HCT116 (cell line): ENCODE measurements around the gene ITPR2. TPM values are rescaled to one million over a fixed set of nuclear protein-coding genes. Genes with fewer than 3 reads are reported as not detected.

Source experiments
- ATAC-seq: fragments of 200-7000 bp; cut with Tn5 transposase; 2 replicates; pipeline ENCODE4 v1.9.1; 2020; ENCODE audit warnings: mild to moderate bottlenecking, moderate library complexity
- BruUV-seq: library from RNA; stranded (reverse); fragments of 400-500 nt; replicated peaks from 2 replicates; lab custom pipeline; 2021; lab: Mats Ljungman, UMichigan
- CTCF ChIA-PET: fragments of 300-600 bp; sonication (Branson Sonifier 250); formaldehyde crosslinking; loops from one replicate; lab custom pipeline; 2021; ENCODE audit warnings: antibody characterized with exemption; lab: Charles Lee
- POLR2A ChIA-PET: fragments of 300-600, 350-600 bp; sonication (Branson Sonifier 250); formaldehyde crosslinking; loops from one replicate; lab custom pipeline; 2021; ENCODE audit warnings: antibody characterized with exemption; lab: Charles Lee
- RAD21 ChIA-PET, 2 experiments: fragments of 300-600 bp; sonication (Branson Sonifier 250); formaldehyde crosslinking; loops; one replicate each; lab custom pipeline; 2023; ENCODE audit warnings: low total read pairs in 2 of 2; ENCODE audit not compliant: uncharacterized antibody in 2 of 2, unreplicated experiment in 2 of 2, low non-redundant PET in 1 of 2; lab: Charles Lee
- DNase-seq: peaks from one replicate; pipeline ENCODE4 v3.0.0-alpha.2; 2010; ENCODE audit warnings: low read depth, low spot score
- H2AFZ ChIP-seq: fragments of 200-600 bp; shearing (Covaris generic), sonication (generic); 2 replicates; pipeline ENCODE4 v1.6.1; 2017; ENCODE audit warnings: low read depth, mixed run types, mixed read lengths, antibody characterized with exemption, low read length; ENCODE audit not compliant: poor library complexity, severe bottlenecking
- H3K27ac ChIP-seq: 2 replicates; pipeline ENCODE4 v1.5.1; 2012; ENCODE audit warnings: low read depth, low read length
- H3K27me3 ChIP-seq: fragments of 200-600 bp; sonication (generic); 2 replicates; pipeline ENCODE4 v1.6.1; 2016; ENCODE audit warnings: mixed run types, low read length, mixed read lengths; ENCODE audit not compliant: insufficient read depth
- H3K36me3 ChIP-seq, 2 experiments: fragments of 200-500 bp in 1 of 2; fragments of 200-600 bp in 1 of 2; sonication (Bioruptor generic) in 1 of 2; sonication (generic) in 1 of 2; 2 replicates each; pipeline versions ENCODE4 v1.5.1 to v1.6.1; 2014 to 2016; ENCODE audit warnings: low read length in 2 of 2, inconsistent platforms in 1 of 2, mixed read lengths in 1 of 2, mixed run types in 1 of 2; ENCODE audit not compliant: insufficient read depth in 2 of 2, control insufficient read depth in 1 of 2
- H3K4me1 ChIP-seq, 2 experiments: fragments of 200-600 bp in 1 of 2; sonication (generic) in 1 of 2; 2 replicates each; pipeline versions ENCODE4 v1.5.1 to v1.6.1; 2012 to 2017; ENCODE audit warnings: low read length in 2 of 2, inconsistent platforms in 1 of 2, mild to moderate bottlenecking in 1 of 2, mixed read lengths in 1 of 2, mixed run types in 1 of 2, moderate library complexity in 1 of 2; ENCODE audit not compliant: insufficient read depth in 2 of 2, control insufficient read depth in 1 of 2
- H3K4me2 ChIP-seq: fragments of 200-600 bp; sonication (generic); 2 replicates; pipeline ENCODE4 v1.6.1; 2017; ENCODE audit warnings: mixed run types, low read length, mixed read lengths
- H3K4me3 ChIP-seq, 2 experiments: fragments of 200-600 bp in 1 of 2; sonication (generic) in 1 of 2; replicated peaks in 1 of 2; 2 replicates each; pipeline ENCODE4 v1.5.1; 2011 to 2016; ENCODE audit warnings: low read length in 2 of 2, control low read depth in 1 of 2, low read depth in 1 of 2, mild to moderate bottlenecking in 1 of 2, mixed read lengths in 1 of 2, mixed run types in 1 of 2
- H3K79me2 ChIP-seq: fragments of 200-600 bp; sonication (generic); 2 replicates; pipeline ENCODE4 v1.6.1; 2017; ENCODE audit warnings: mild to moderate bottlenecking, mixed run types, low read length, moderate library complexity, mixed read lengths; ENCODE audit not compliant: insufficient read depth
- H3K9ac ChIP-seq: fragments of 200-600 bp; sonication (generic); 2 replicates; pipeline ENCODE4 v1.6.1; 2016; ENCODE audit warnings: low read length, mixed read lengths
- H3K9me2 ChIP-seq: fragments of 200-600 bp; sonication (generic), shearing (Covaris generic); 2 replicates; pipeline ENCODE4 v1.6.1; 2017; ENCODE audit warnings: mixed run types, mild to moderate bottlenecking, moderate library complexity; ENCODE audit not compliant: insufficient read depth
- H3K9me3 ChIP-seq, 2 experiments: fragments of 200-500 bp in 1 of 2; fragments of 200-600 bp in 1 of 2; sonication (Bioruptor generic) in 1 of 2; sonication (generic) in 1 of 2; 2 replicates each; pipeline ENCODE4 v1.6.1; 2014 to 2017; ENCODE audit warnings: low read length in 2 of 2, mixed read lengths in 2 of 2, inconsistent platforms in 1 of 2, low read depth in 1 of 2, mild to moderate bottlenecking in 1 of 2, mixed run types in 1 of 2, moderate library complexity in 1 of 2; ENCODE audit not compliant: control insufficient read depth in 1 of 2, insufficient read depth in 1 of 2
- H4K20me1 ChIP-seq: fragments of 200-600 bp; sonication (generic), shearing (Covaris generic); 2 replicates; pipeline ENCODE4 v1.6.1; 2017; ENCODE audit warnings: mixed run types, mild to moderate bottlenecking, moderate library complexity; ENCODE audit not compliant: insufficient read depth
- CBX3 ChIP-seq: IDR thresholded peaks from 2 replicates; pipeline ENCODE4 v1.6.1; 2012; ENCODE audit warnings: low read depth
- CEBPB ChIP-seq: IDR thresholded peaks from 2 replicates; pipeline ENCODE4 v1.6.1; 2012; ENCODE audit warnings: low read depth
- EGR1 ChIP-seq: IDR thresholded peaks from 2 replicates; pipeline ENCODE4 v1.6.1; 2012; ENCODE audit warnings: low read depth
- ELF1 ChIP-seq: IDR thresholded peaks from 2 replicates; pipeline ENCODE4 v1.6.1; 2012; ENCODE audit warnings: low read depth, borderline replicate concordance
- EZH2 ChIP-seq: fragments of 200-600 bp; sonication (generic); IDR thresholded peaks from 2 replicates; pipeline ENCODE4 v1.6.1; 2017; ENCODE audit warnings: antibody characterized with exemption, mixed run types
- EZH2phosphoT487 ChIP-seq: fragments of 200-600 bp; IDR thresholded peaks from 2 replicates; pipeline ENCODE4 v1.6.1; 2018; ENCODE audit warnings: antibody characterized with exemption, borderline replicate concordance
- FOSL1 ChIP-seq: IDR thresholded peaks from 2 replicates; pipeline ENCODE4 v1.6.1; 2012; ENCODE audit warnings: low read depth
- JUND ChIP-seq: IDR thresholded peaks from 2 replicates; pipeline ENCODE4 v1.6.1; 2012
- POLR2A ChIP-seq: IDR thresholded peaks from 2 replicates; pipeline ENCODE4 v1.7.0; 2011; ENCODE audit warnings: borderline replicate concordance; ENCODE audit not compliant: insufficient read depth, insufficient read length; ENCODE audit errors: extremely low read depth
- POLR2AphosphoS5 ChIP-seq: IDR thresholded peaks from 2 replicates; pipeline ENCODE4 v1.6.1; 2011; ENCODE audit warnings: mild to moderate bottlenecking, low read depth, low read length, moderate library complexity
- RAD21 ChIP-seq: IDR thresholded peaks from 2 replicates; pipeline ENCODE4 v1.6.1; 2012; ENCODE audit warnings: low read depth, mild to moderate bottlenecking
- SIN3A ChIP-seq: IDR thresholded peaks from 2 replicates; pipeline ENCODE4 v1.6.1; 2012; ENCODE audit warnings: low read depth
- SP1 ChIP-seq: IDR thresholded peaks from 2 replicates; pipeline ENCODE4 v1.6.1; 2012; ENCODE audit warnings: low read depth
- SRF ChIP-seq: IDR thresholded peaks from 2 replicates; pipeline ENCODE4 v1.6.1; 2012; ENCODE audit warnings: low read depth
- TCF7L2 ChIP-seq: IDR thresholded peaks from 2 replicates; pipeline ENCODE4 v1.7.0; 2011; ENCODE audit warnings: borderline replicate concordance, inconsistent platforms; ENCODE audit not compliant: insufficient read depth, insufficient read length; ENCODE audit errors: extremely low read depth
- YY1 ChIP-seq: IDR thresholded peaks from 2 replicates; pipeline ENCODE4 v1.6.1; 2011; ENCODE audit warnings: low read length, low read depth, moderate library complexity, mild to moderate bottlenecking; ENCODE audit not compliant: insufficient replicate concordance; ENCODE audit errors: extremely low read depth
- ZFX ChIP-seq: fragments of 450-650 bp; IDR thresholded peaks from 2 replicates; pipeline ENCODE4 v1.6.1; 2017
- intact Hi-C: fragments of 100-400 bp; cut with micrococcal nuclease; formaldehyde crosslinking; loops from 2 replicates; pipeline ENCODE4 v1.10.0; 2022
- total RNA-seq: library from RNA; stranded (reverse); gene quantifications from one replicate; pipeline ENCODE4 v1.2.1, GENCODE V29; 2021; ENCODE audit not compliant: unreplicated experiment
- TF ChIP-seq, protein P1 (sequence below), 3 experiments: fragments of 200-600 bp in 1 of 3; sonication (generic) in 1 of 3; IDR thresholded peaks in 2 of 3; conservative IDR thresholded peaks in 1 of 3; 2 replicates each; pipeline ENCODE4 v1.5.1; 2012 to 2017; ENCODE audit warnings: low read depth in 2 of 3, low read length in 2 of 3, antibody characterized with exemption in 1 of 3, borderline replicate concordance in 1 of 3, control low read depth in 1 of 3, mild to moderate bottlenecking in 1 of 3, mixed read lengths in 1 of 3, mixed run types in 1 of 3, moderate library complexity in 1 of 3; ENCODE audit not compliant: insufficient read depth in 1 of 3
- TF ChIP-seq, protein P2 (sequence below): IDR thresholded peaks from 2 replicates; pipeline ENCODE4 v1.6.1; 2011; ENCODE audit warnings: mild to moderate bottlenecking, low read length, moderate library complexity; ENCODE audit not compliant: insufficient replicate concordance; ENCODE audit errors: extremely low read depth

The ITPR2 gene
- total RNA-seq, 1 experiment from 2014 or later, result 6.5 TPM

DNA sequence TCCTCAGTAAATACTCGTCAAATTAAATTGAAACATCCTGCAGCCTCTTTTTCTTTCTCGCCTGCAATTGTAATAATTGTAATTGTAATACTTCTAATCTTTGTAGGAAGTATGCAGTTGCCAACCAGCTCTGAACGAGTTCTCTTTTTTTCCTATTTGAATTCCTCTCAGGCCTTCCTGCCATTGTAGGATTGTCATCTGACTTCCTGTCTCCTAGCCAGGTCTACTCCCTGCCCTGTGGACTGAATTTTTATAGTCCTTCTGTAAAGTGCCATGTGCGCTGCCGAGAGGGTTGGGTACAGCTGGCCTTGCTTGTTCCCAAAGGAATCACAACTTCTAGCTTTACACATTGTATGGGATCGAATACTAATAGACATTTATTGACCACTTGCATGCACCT lies 454.3 kb downstream of the ITPR2 start:
- BruUV-seq, result no TSS peak
- POLR2A ChIA-PET, result no interaction called here
- no peak overlapping the region for H3K4me2 ChIP-seq

DNA sequence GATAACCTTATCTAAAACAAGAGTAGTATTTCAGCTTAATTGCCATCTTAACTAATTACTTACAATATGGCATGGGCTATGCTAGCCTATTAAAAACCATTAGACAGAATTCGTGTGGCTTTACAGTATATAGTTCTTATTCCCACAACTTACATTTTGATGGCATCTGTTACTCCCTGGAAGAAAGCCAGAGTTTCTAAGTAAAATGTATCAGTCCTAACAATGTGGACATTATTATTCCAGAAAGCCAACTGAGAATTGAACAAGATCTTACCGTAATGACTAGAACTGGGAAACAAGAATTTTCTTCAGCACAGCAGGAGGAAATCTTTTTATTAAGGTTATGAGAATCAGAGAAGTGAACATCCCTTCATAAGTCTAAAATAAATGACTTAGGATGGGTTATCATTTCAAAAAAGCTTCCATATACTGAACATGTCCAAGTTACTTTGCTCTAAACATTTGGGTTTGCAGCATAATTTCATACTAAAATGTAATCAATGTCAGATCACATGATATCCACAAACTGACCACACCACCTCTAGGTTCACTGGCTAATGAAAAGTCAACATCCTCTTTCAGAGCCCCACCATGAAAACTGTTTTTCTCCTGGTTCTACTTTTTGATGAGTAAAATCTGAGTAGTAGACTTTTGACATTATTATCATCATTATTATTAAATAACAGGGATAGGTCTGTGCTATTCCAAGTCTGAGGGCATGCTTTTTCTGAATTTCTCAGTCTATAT lies 457.9 kb downstream of the ITPR2 start:
- ChIA-PET CTCF (no interaction called here), RAD21 (no interaction called here), POLR2A (no interaction called here)
- no peak for ATAC-seq
- H3K4me1 ChIP-seq, result no peaks in the 10 kb centered on the region
- no peak overlapping the region for H3K9ac ChIP-seq
- no TSS peak for BruUV-seq
- DNase-seq, result no peak
- no peaks in the 10 kb centered on the region for H3K79me2 ChIP-seq
- H3K27me3 ChIP-seq, result no peaks in the 10 kb centered on the region
- H3K9me2 ChIP-seq, result no peaks in the 10 kb centered on the region
- no peak overlapping the region for H3K4me3 ChIP-seq
- H4K20me1 ChIP-seq, result no peaks in the 10 kb centered on the region
- no peak overlapping the region for H2AFZ ChIP-seq
- no peaks in the 10 kb centered on the region for H3K36me3 ChIP-seq
- H3K4me2 ChIP-seq, result no peak overlapping the region
- TF ChIP-seq, protein P1, sequence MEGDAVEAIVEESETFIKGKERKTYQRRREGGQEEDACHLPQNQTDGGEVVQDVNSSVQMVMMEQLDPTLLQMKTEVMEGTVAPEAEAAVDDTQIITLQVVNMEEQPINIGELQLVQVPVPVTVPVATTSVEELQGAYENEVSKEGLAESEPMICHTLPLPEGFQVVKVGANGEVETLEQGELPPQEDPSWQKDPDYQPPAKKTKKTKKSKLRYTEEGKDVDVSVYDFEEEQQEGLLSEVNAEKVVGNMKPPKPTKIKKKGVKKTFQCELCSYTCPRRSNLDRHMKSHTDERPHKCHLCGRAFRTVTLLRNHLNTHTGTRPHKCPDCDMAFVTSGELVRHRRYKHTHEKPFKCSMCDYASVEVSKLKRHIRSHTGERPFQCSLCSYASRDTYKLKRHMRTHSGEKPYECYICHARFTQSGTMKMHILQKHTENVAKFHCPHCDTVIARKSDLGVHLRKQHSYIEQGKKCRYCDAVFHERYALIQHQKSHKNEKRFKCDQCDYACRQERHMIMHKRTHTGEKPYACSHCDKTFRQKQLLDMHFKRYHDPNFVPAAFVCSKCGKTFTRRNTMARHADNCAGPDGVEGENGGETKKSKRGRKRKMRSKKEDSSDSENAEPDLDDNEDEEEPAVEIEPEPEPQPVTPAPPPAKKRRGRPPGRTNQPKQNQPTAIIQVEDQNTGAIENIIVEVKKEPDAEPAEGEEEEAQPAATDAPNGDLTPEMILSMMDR (IDR thresholded peaks at IDR 0.05 in 2 of 3, conservative IDR thresholded peaks at IDR 0.05 in 1 of 3; ENCODE audit: borderline replicate concordance in 1 of 3, insufficient read depth in 1 of 3, low read depth in 2 of 3, low read length in 2 of 3), result no peak
- no peak for TF ChIP-seq EGR1
- TF ChIP-seq ZFX, result no peak
- no peak for TF ChIP-seq SP1
- no peak for TF ChIP-seq SIN3A
- TF ChIP-seq RAD21, result no peak
- TF ChIP-seq POLR2A, result no peak
- no peak for TF ChIP-seq EZH2phosphoT487
- no peak for TF ChIP-seq SRF
- TF ChIP-seq FOSL1, result no peak
- no peak for TF ChIP-seq YY1
- TF ChIP-seq JUND, result no peak
- intact Hi-C loops, result no loop called here
- no peak overlapping the region for H3K27ac ChIP-seq
- no peaks in the 10 kb centered on the region for H3K9me3 ChIP-seq

More for the DNA sequence above, 454.3 kb downstream of the ITPR2 start:
- Histone ChIP-seq H3K9me2 (no peaks in the 10 kb centered on the region), H3K36me3 (no peaks in the 10 kb centered on the region), H2AFZ (no peak overlapping the region), H3K27me3 (no peaks in the 10 kb centered on the region), H3K79me2 (no peaks in the 10 kb centered on the region), H3K9me3 (no peaks in the 10 kb centered on the region), H3K4me3 (no peak overlapping the region), H3K9ac (no peak overlapping the region), H3K27ac (no peak overlapping the region), H3K4me1 (no peaks in the 10 kb centered on the region), H4K20me1 (no peaks in the 10 kb centered on the region)
- ChIA-PET RAD21 (no interaction called here), CTCF (no interaction called here)
- ATAC-seq (no peak), DNase-seq (no peak)
- TF ChIP-seq EZH2phosphoT487, result no peak
- TF ChIP-seq CBX3, result no peak
- TF ChIP-seq, protein P2, sequence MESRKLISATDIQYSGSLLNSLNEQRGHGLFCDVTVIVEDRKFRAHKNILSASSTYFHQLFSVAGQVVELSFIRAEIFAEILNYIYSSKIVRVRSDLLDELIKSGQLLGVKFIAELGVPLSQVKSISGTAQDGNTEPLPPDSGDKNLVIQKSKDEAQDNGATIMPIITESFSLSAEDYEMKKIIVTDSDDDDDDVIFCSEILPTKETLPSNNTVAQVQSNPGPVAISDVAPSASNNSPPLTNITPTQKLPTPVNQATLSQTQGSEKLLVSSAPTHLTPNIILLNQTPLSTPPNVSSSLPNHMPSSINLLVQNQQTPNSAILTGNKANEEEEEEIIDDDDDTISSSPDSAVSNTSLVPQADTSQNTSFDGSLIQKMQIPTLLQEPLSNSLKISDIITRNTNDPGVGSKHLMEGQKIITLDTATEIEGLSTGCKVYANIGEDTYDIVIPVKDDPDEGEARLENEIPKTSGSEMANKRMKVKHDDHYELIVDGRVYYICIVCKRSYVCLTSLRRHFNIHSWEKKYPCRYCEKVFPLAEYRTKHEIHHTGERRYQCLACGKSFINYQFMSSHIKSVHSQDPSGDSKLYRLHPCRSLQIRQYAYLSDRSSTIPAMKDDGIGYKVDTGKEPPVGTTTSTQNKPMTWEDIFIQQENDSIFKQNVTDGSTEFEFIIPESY, result no peak
- TF ChIP-seq EZH2, result no peak
- no peak for TF ChIP-seq ELF1
- TF ChIP-seq JUND, result no peak
- TF ChIP-seq TCF7L2, result no peak
- no peak for TF ChIP-seq POLR2AphosphoS5
- TF ChIP-seq CEBPB, result no peak
- no peak for TF ChIP-seq FOSL1
- intact Hi-C loops, result no loop called here
